Ishikawa (cell line): Measurements from ENCODE around the gene PSMD11.

Experiments
- CEBPB ChIP-seq: IDR thresholded peaks from 2 replicates; pipeline ENCODE4 v1.6.1; 2012
- CREB1 ChIP-seq: IDR thresholded peaks from 2 replicates; pipeline ENCODE4 v1.6.1; 2012; ENCODE audit warnings: low read depth
- EGR1 ChIP-seq: IDR thresholded peaks from 2 replicates; pipeline ENCODE4 v1.6.1; 2012
- EP300 ChIP-seq: IDR thresholded peaks from 2 replicates; pipeline ENCODE4 v1.6.1; 2012; ENCODE audit warnings: borderline replicate concordance
- FOXM1 ChIP-seq: IDR thresholded peaks from 2 replicates; pipeline ENCODE4 v1.6.1; 2012; ENCODE audit warnings: low read depth, borderline replicate concordance
- MAX ChIP-seq: IDR thresholded peaks from 2 replicates; pipeline ENCODE4 v1.6.1; 2012
- NFIC ChIP-seq: IDR thresholded peaks from 2 replicates; pipeline ENCODE4 v1.6.1; 2012
- RAD21 ChIP-seq: IDR thresholded peaks from 2 replicates; pipeline ENCODE4 v1.6.1; 2012; ENCODE audit warnings: low read depth
- TAF1 ChIP-seq: IDR thresholded peaks from 2 replicates; pipeline ENCODE4 v1.6.1; 2012; ENCODE audit warnings: low read depth, mild to moderate bottlenecking
- TCF12 ChIP-seq: IDR thresholded peaks from 2 replicates; pipeline ENCODE4 v1.6.1; 2012; ENCODE audit warnings: low read depth
- TEAD4 ChIP-seq: IDR thresholded peaks from 2 replicates; pipeline ENCODE4 v1.6.1; 2012
- YY1 ChIP-seq: IDR thresholded peaks from 2 replicates; pipeline ENCODE4 v1.6.1; 2012; ENCODE audit warnings: low read depth
- ZBTB7A ChIP-seq: IDR thresholded peaks from 2 replicates; pipeline ENCODE4 v1.6.1; 2012; ENCODE audit warnings: low read depth
- TF ChIP-seq, protein P1 (sequence below): IDR thresholded peaks from 2 replicates; pipeline ENCODE4 v1.6.1; 2012; ENCODE audit warnings: low read depth, mild to moderate bottlenecking
- TF ChIP-seq, protein P2 (sequence below): IDR thresholded peaks from 2 replicates; pipeline ENCODE4 v1.6.1; 2012

PSMD11 gene

DNA sequence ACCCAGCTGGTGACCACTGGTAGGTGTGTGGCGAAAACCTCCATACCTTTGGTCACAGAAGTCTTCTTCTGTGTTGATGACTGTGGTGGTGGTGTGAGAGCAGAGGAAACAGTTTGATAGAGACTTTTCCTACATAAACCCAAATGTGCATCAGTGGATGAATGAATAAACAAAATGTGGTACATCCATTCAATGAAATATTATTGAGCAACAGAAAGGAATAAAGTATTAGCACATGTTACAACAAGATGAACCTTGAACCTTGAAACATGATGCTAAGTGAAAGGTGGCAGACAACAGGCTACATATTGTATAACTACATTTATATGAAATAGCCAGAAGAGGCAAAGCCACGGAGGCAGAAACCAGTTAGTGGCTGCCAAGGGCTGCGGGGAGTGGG, 57.7 kb downstream of the PSMD11 start:
- no peak for TF ChIP-seq CEBPB
- TF ChIP-seq EGR1: no peak
- TF ChIP-seq, protein P1, sequence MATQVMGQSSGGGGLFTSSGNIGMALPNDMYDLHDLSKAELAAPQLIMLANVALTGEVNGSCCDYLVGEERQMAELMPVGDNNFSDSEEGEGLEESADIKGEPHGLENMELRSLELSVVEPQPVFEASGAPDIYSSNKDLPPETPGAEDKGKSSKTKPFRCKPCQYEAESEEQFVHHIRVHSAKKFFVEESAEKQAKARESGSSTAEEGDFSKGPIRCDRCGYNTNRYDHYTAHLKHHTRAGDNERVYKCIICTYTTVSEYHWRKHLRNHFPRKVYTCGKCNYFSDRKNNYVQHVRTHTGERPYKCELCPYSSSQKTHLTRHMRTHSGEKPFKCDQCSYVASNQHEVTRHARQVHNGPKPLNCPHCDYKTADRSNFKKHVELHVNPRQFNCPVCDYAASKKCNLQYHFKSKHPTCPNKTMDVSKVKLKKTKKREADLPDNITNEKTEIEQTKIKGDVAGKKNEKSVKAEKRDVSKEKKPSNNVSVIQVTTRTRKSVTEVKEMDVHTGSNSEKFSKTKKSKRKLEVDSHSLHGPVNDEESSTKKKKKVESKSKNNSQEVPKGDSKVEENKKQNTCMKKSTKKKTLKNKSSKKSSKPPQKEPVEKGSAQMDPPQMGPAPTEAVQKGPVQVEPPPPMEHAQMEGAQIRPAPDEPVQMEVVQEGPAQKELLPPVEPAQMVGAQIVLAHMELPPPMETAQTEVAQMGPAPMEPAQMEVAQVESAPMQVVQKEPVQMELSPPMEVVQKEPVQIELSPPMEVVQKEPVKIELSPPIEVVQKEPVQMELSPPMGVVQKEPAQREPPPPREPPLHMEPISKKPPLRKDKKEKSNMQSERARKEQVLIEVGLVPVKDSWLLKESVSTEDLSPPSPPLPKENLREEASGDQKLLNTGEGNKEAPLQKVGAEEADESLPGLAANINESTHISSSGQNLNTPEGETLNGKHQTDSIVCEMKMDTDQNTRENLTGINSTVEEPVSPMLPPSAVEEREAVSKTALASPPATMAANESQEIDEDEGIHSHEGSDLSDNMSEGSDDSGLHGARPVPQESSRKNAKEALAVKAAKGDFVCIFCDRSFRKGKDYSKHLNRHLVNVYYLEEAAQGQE: no peak
- no peak for TF ChIP-seq NFIC
- TF ChIP-seq ZBTB7A: no peak
- no peak for TF ChIP-seq CREB1
- no peak for TF ChIP-seq RAD21
- no peak for TF ChIP-seq EP300
- TF ChIP-seq, protein P2, sequence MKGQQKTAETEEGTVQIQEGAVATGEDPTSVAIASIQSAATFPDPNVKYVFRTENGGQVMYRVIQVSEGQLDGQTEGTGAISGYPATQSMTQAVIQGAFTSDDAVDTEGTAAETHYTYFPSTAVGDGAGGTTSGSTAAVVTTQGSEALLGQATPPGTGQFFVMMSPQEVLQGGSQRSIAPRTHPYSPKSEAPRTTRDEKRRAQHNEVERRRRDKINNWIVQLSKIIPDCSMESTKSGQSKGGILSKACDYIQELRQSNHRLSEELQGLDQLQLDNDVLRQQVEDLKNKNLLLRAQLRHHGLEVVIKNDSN: no peak
- no peak for TF ChIP-seq TCF12
- TF ChIP-seq YY1: no peak
- no peak for TF ChIP-seq TAF1
- TF ChIP-seq MAX: no peak
- TF ChIP-seq TEAD4: no peak
- TF ChIP-seq FOXM1: no peak

DNA sequence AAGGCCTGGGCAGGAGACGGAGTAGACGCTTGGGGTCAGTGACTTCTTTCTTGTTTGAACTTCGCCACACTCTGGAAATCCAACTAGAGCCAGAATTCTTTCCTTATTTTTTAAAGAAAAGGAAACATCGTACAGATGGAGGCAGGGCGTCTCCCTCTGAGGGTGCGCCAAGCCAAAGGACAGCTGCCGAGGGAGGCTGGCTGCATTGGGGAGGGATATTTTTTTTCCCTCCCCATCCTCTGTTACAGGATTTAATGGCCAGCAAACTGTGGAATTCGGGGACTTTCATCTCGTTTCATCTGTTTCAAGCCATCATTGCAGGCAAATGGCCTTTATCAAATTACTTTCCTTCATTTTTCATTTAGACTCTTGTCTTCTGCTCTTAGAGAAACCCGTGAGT, 58.4 kb downstream of the PSMD11 start:
- TF ChIP-seq, protein P2: no peak
- TF ChIP-seq ZBTB7A (no peak), YY1 (no peak), EGR1 (no peak), TEAD4 (no peak), NFIC (no peak), EP300 (no peak)
- TF ChIP-seq, protein P1: no peak

- TF ChIP-seq RAD21 (no peak), YY1 (no peak), TEAD4 (no peak), EGR1 (no peak), NFIC (no peak), TCF12 (no peak), CEBPB (no peak), MAX (no peak), EP300 (no peak), ZBTB7A (no peak), TAF1 (no peak), CREB1 (no peak), FOXM1 (no peak)
- TF ChIP-seq, protein P2: no peak
- TF ChIP-seq, protein P1: no peak
These were observed 59.2 kb downstream of the PSMD11 start for GRCh38 chr17:32503251-32504165.
